Psoas muscle (tissue), 8 donors: ENCODE measurements around the gene CSAD. TPM values are rescaled to one million over a fixed set of nuclear protein-coding genes. Genes with fewer than 3 reads are reported as not detected.

Experiments used
- ATAC-seq, 4 donors: fragments of 200-7000 bp; cut with Tn5 transposase; one replicate each; pipeline ENCODE4 v1.9.1; 2020; ENCODE audit warnings: moderate library complexity in 3 of 4, mild to moderate bottlenecking in 2 of 4
- DNase-seq, 2 donors: peaks; one replicate each; pipeline ENCODE4 v3.0.0-alpha.2; 2020
- H3K27ac ChIP-seq: fragments of 200-600 bp; one replicate; pipeline ENCODE4 v1.8.0; 2022
- H3K27me3 ChIP-seq, 3 donors: fragments of 200-600 bp in 1 of 3; one replicate each; pipeline versions ENCODE4 v1.6.1 to v1.8.0; 2013 to 2022; ENCODE audit warnings: low read length in 2 of 3, mild to moderate bottlenecking in 2 of 3, moderate library complexity in 1 of 3; ENCODE audit not compliant: insufficient read depth in 3 of 3
- H3K36me3 ChIP-seq, 2 donors: fragments of 200-600 bp in 1 of 2; one replicate each; pipeline versions ENCODE4 v1.6.1 to v1.8.0; 2013 to 2022; ENCODE audit warnings: low read depth in 1 of 2, mild to moderate bottlenecking in 1 of 2, moderate library complexity in 1 of 2; ENCODE audit not compliant: insufficient read depth in 1 of 2
- H3K4me1 ChIP-seq: fragments of 200-600 bp; one replicate; pipeline ENCODE4 v1.8.0; 2022
- H3K4me3 ChIP-seq: fragments of 200-600 bp; one replicate; pipeline ENCODE4 v1.8.0; 2022; ENCODE audit warnings: mild to moderate bottlenecking
- H3K9me3 ChIP-seq: fragments of 200-600 bp; one replicate; pipeline ENCODE4 v1.8.0; 2022
- CTCF ChIP-seq: fragments of 200-600 bp; IDR thresholded peaks from one replicate; pipeline ENCODE4 v1.8.0; 2022; ENCODE audit warnings: antibody characterized with exemption
- WGBS, 3 donors: extraction: QIAGEN DNeasy Blood & Tissue Kit; methylation state at CpG; one replicate each; pipeline versions ENCODE4 v1.1.6 to v1.1.7; 2013; 5-methylcytosine and 5-hydroxymethylcytosine counted together
- intact Hi-C, 2 donors: fragments of 100-400 bp; cut with DNase I; formaldehyde crosslinking; loops; one replicate each; pipeline versions ENCODE4 v1.11.0 to v1.14.2; 2022
- polyA plus RNA-seq, 3 donors: library from polyadenylated mRNA; stranded (reverse); fragments of 200-250 nt; gene quantifications; one replicate each; pipeline ENCODE4 v1.2.3, GENCODE V29; 2013
- total RNA-seq, 4 donors: library from RNA; stranded (reverse); fragmentation: NEBNext Ultra II Directional in 2 of 4; extraction: Animal tissue kit (Norgen Biotek cat#: 25700) in 2 of 4; gene quantifications; one replicate each; pipeline versions ENCODE4 v1.2.1 to v1.2.4, GENCODE V29; 2021 to 2023
- donor health status: healthy with polysubstance abuse.
- donor health status: DM: no; HTN: no; CAD: no; lungs with moderate emphysema.
- donor health status: Bipolar disorder and iron deficiency.
- donor health status: healthy.
- donor health status: DM: yes; HTN: yes; CAD: no.
- donor health status: DM: no; HTN: no; CAD: no.
- donor health status: DM: no; HTN: no; CAD: no.
- donor health status: DM: yes; HTN: yes; CAD: no.

CSAD gene
- total and polyA plus RNA-seq, 7 donors, result 3.9 to 7.8 (median 6.3) TPM

DNA sequence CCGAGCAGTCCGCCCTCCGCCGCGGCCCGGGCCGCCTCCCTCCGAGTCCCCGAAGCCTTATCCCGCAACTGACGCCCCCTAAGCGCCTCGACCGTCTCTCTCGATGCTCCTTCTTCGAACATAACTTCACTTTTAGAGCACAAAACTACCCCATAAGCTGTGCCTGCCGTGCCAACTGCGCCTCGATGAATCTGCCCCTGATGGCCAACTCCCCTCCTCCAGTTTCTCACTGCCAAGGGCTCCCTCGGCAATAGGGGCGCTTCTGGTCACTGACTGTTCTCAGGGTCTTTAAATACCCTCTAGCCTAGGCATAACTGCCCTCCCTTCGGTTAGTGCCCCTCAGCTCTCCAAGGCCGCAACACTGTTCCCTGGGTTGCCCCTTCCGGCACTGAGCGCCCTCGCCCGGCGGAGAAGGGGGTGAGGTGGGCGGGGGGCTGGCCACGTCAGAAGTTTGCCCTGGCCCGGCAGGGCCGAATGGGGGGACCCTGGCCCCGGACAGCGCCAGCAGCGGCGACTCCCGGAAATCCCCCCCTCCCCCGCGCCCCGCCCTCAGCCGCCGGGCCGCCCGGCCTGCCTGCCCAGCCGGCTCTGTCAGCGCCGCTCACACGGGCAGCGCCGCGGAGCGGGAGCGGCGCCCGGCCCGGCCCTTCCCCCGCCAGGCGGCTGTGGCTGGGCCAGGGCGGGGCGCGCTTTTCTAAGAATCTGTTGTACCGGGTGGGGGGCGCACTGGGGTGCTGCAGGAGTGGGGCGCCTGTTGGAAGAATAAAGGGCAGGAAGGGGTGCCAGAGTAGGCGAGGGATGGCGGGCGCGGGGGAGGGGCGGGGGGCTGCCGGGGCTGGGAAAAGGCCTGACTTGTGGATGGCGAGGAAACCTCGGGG is 40.7 kb upstream of the CSAD start:
- Histone ChIP-seq H3K36me3 (no peaks in the 10 kb centered on the region), H3K9me3 (no peaks in the 10 kb centered on the region), H3K27me3 (no peaks in the 10 kb centered on the region), H3K4me1 (peaks cover 35% of the 10 kb centered on the region), H3K27ac (peak overlapping the region; percentile 93), H3K4me3 (peak overlapping the region; percentile 71)
- DNase-seq (peak; percentile 81 to 89), ATAC-seq (peak; percentile 70 to 78 (median 75))
- TF ChIP-seq CTCF, result no peak
- intact Hi-C loops, result loop anchor here (1.0 to 5.0 kb wide), 3 partner anchors 30 to 231 kb away; partner anchors contain the start of gene PCBP2 (in 1 of the 2)
- WGBS, 3 donors, result 1 to 2% (median 1%) methylated on average over 55 to 72 of the region's 72 CpGs

- H3K4me3 ChIP-seq, result peak overlapping the region; percentile 71
- peak; percentile 80 to 86 (median 84) for ATAC-seq
- peaks cover 35% of the 10 kb centered on the region for H3K4me1 ChIP-seq
- no peaks in the 10 kb centered on the region for H3K27me3 ChIP-seq
- peak; percentile 91 to 95 for DNase-seq
- no peak for TF ChIP-seq CTCF
- H3K9me3 ChIP-seq, result no peaks in the 10 kb centered on the region
- peak overlapping the region; percentile 93 for H3K27ac ChIP-seq
- WGBS, 3 donors, result 0 to 1% (median 0%) methylated on average over 29 to 42 of the region's 42 CpGs
- H3K36me3 ChIP-seq, result no peaks in the 10 kb centered on the region
- intact Hi-C loops, result loop anchor here (1.0 to 5.0 kb wide), 3 partner anchors 31 to 232 kb away; partner anchors contain the start of gene PCBP2 (in 1 of the 2)
These were observed 40.0 kb upstream of the CSAD start for GRCh38 chr12:53220694-53221202.

DNA sequence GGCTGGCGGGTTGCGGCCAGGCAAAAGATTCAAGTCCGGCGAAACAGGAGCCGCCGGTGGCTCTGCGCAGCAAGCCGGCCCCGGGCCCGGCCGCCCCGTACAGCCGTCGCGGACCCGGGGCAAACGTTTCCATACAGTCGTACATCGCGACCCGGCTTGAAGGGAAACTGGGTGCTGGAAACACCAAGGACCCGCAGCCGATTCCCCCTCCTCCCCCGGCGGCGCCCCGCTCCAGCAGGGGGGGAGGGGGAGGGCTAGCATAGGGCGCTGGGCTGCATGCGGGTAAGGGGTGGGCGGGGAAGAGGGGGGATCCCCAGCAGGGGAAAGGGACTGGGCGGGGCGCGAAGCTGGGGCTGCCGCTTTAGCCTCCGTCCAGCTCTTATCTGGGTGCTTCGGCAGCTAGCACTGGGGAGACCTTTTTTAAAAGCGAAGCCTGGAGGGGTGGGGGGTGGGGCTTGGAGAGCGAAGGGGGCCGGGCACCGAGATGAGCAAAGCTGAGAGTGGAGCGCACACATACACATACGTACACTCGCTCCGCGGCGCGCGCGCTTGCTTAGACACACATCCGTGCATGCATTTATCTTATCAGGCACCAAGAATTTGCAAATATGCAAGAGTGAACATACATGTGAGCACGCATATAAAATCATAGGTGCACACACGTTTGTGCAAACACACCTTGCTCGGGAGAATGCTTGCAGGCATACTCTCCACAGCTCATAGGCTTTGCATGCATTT is 39.4 kb upstream of the CSAD start:
- Histone ChIP-seq H3K36me3 (no peaks in the 10 kb centered on the region), H3K9me3 (no peaks in the 10 kb centered on the region), H3K27me3 (no peaks in the 10 kb centered on the region), H3K4me1 (peaks cover 35% of the 10 kb centered on the region), H3K27ac (peak overlapping the region; percentile 93), H3K4me3 (peak overlapping the region; percentile 71)
- DNase-seq (peak; percentile 65 to 75), ATAC-seq (peak in 1 of 4 donors; percentile 17)
- TF ChIP-seq CTCF, result no peak
- intact Hi-C loops, result loop anchor here (2.0 to 5.0 kb wide), 2 partner anchors 33 to 232 kb away; partner anchors contain the start of gene PCBP2 (in 1 of the 2)
- WGBS, 3 donors, result 1 to 11% (median 4%) methylated on average over 45 to 51 of the region's 53 CpGs

DNA sequence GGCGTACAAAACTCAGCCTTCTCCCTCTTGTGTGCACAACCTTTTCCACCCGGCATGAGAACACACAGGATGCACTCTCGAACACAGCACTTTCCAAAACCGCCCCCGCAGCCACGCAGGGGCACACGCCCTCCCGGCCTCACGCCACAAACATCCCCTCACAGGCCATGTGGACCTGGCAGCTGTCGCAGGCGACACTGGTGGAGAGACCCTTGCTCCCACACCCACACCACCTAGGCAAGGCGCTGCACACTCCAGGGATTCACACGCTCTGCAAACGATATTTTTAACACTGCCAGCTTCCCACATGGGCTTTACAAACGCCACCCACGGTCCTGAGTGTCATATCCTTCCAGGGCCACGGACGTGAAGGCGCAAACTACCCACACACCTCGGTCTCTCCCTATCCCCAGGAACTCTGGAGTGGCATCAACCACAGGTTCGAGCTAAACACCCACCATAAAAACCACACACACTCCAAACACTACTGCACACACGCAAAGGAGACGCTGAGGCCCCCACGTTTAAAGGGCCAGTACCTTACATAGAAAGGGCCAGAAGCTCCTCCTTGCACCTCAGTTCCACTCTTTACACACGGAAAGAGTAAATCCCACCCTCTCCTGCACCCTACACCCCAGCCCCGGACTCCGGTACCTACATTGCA is 38.7 kb upstream of the CSAD start:
- peaks cover 35% of the 10 kb centered on the region for H3K4me1 ChIP-seq
- intact Hi-C loops, result no loop called here
- ATAC-seq (no peak), DNase-seq (peak; percentile 46 to 55)
- 8 to 28% (median 9%) methylated on average over 27 of the region's 27 CpGs for WGBS, 3 donors
- H3K9me3 ChIP-seq, result no peaks in the 10 kb centered on the region
- no peaks in the 10 kb centered on the region for H3K36me3 ChIP-seq
- no peak for TF ChIP-seq CTCF
- no peaks in the 10 kb centered on the region for H3K27me3 ChIP-seq
- peak overlapping the region; percentile 93 for H3K27ac ChIP-seq
- H3K4me3 ChIP-seq, result peak overlapping the region; percentile 71
